ENCODE results near the gene TMEM220.
"Not testable (repeated sequence)": the region's sequence is repeated elsewhere in the genome, so short reads cannot be mapped to it uniquely, and the experiment has no call there.

TMEM220 gene

GRCh38 chr17:10731408-10731879 lies 1.6 kb upstream of the TMEM220 start:
- Histone ChIP-seq H2AFZ (ENCODE audit: low read length) (no peak overlapping the region), H3K27me3 (ENCODE audit: insufficient read depth, low read length, poor library complexity, severe bottlenecking) (no peaks in the 10 kb centered on the region), H3K9me2 (replicated peaks; ENCODE audit: low read depth, low read length) (no peaks in the 10 kb centered on the region), H3K36me3 (ENCODE audit: insufficient read depth, low read length) (no peaks in the 10 kb centered on the region), H4K20me1 (ENCODE audit: insufficient read depth, low read length, poor library complexity, severe bottlenecking) (no peaks in the 10 kb centered on the region), H3K9me3 (ENCODE audit: insufficient read depth, low read depth, low read length) (no peaks in the 10 kb centered on the region), H3F3A (ENCODE audit: low read depth) (no peaks in the 10 kb centered on the region), H3K4me3 (ENCODE audit: low read length, poor library complexity, severe bottlenecking) (no peak overlapping the region), H3K4me2 (ENCODE audit: low read depth, low read length, poor library complexity, severe bottlenecking) (no peak overlapping the region), H3K4me1 (ENCODE audit: insufficient read depth, low read length, poor library complexity, severe bottlenecking) (peaks cover 2% of the 10 kb centered on the region), H3K79me2 (ENCODE audit: insufficient read depth, low read length) (no peaks in the 10 kb centered on the region), H3K9ac (ENCODE audit: low read depth, low read length, poor library complexity, severe bottlenecking) (no peak overlapping the region)
- no peak for TF ChIP-seq EZH2phosphoT487 (IDR thresholded peaks at IDR 0.05; ENCODE audit: borderline replicate concordance)
- TF ChIP-seq CTCF (conservative IDR thresholded peaks at IDR 0.05; ENCODE audit: low read length) = no peak

GRCh38 chr17:10730247-10730646 lies 424 bp upstream of the TMEM220 start:
- Histone ChIP-seq H3K4me2 (ENCODE audit: low read depth, low read length, poor library complexity, severe bottlenecking) (peak overlapping the region; percentile 22), H3K9ac (ENCODE audit: low read depth, low read length, poor library complexity, severe bottlenecking) (peak overlapping the region; percentile 59), H2AFZ (ENCODE audit: low read length) (peak overlapping the region; percentile 47; the same call in 1 of the 2 replicates), H3K4me3 (ENCODE audit: low read length, poor library complexity, severe bottlenecking) (peak overlapping the region; percentile 64)
- not testable (repeated sequence) for H3F3A ChIP-seq (ENCODE audit: low read depth); H4K20me1 ChIP-seq (ENCODE audit: insufficient read depth, low read length, poor library complexity, severe bottlenecking); H3K9me2 ChIP-seq (replicated peaks; ENCODE audit: low read depth, low read length); H3K79me2 ChIP-seq (ENCODE audit: insufficient read depth, low read length); H3K36me3 ChIP-seq (ENCODE audit: insufficient read depth, low read length); H3K4me1 ChIP-seq (ENCODE audit: insufficient read depth, low read length, poor library complexity, severe bottlenecking); H3K27me3 ChIP-seq (ENCODE audit: insufficient read depth, low read length, poor library complexity, severe bottlenecking); H3K9me3 ChIP-seq (ENCODE audit: insufficient read depth, low read depth, low read length)

GRCh38 chr17:10728331-10728892 lies 1.4 kb downstream of the TMEM220 start:
- H3K4me1 ChIP-seq (ENCODE audit: insufficient read depth, low read length, poor library complexity, severe bottlenecking) = peaks cover 23% of the 10 kb centered on the region
- H3K36me3 ChIP-seq (ENCODE audit: insufficient read depth, low read length) = no peaks in the 10 kb centered on the region
- H3K79me2 ChIP-seq (ENCODE audit: insufficient read depth, low read length) = no peaks in the 10 kb centered on the region
- H3K9me3 ChIP-seq (ENCODE audit: insufficient read depth, low read depth, low read length) = no peaks in the 10 kb centered on the region
- no peak overlapping the region for H3K9ac ChIP-seq (ENCODE audit: low read depth, low read length, poor library complexity, severe bottlenecking)
- no peaks in the 10 kb centered on the region for H3K9me2 ChIP-seq (replicated peaks; ENCODE audit: low read depth, low read length)
- H3K4me3 ChIP-seq (ENCODE audit: low read length, poor library complexity, severe bottlenecking) = no peak overlapping the region
- H3F3A ChIP-seq (ENCODE audit: low read depth) = no peaks in the 10 kb centered on the region
- no peak overlapping the region for H3K4me2 ChIP-seq (ENCODE audit: low read depth, low read length, poor library complexity, severe bottlenecking)
- no peak overlapping the region for H2AFZ ChIP-seq (ENCODE audit: low read length)
- H4K20me1 ChIP-seq (ENCODE audit: insufficient read depth, low read length, poor library complexity, severe bottlenecking) = no peaks in the 10 kb centered on the region
- TF ChIP-seq CTCF (conservative IDR thresholded peaks at IDR 0.05; ENCODE audit: low read length) (no peak), EZH2phosphoT487 (IDR thresholded peaks at IDR 0.05; ENCODE audit: borderline replicate concordance) (no peak)
- H3K27me3 ChIP-seq (ENCODE audit: insufficient read depth, low read length, poor library complexity, severe bottlenecking) = no peaks in the 10 kb centered on the region

GRCh38 chr17:10727192-10727591 lies 2.6 kb downstream of the TMEM220 start:
- Histone ChIP-seq H3K79me2 (ENCODE audit: insufficient read depth, low read length) (no peaks in the 10 kb centered on the region), H3K4me1 (ENCODE audit: insufficient read depth, low read length, poor library complexity, severe bottlenecking) (peaks cover 23% of the 10 kb centered on the region), H2AFZ (ENCODE audit: low read length) (no peak overlapping the region), H3K9me2 (replicated peaks; ENCODE audit: low read depth, low read length) (no peaks in the 10 kb centered on the region), H3K27me3 (ENCODE audit: insufficient read depth, low read length, poor library complexity, severe bottlenecking) (no peaks in the 10 kb centered on the region), H3F3A (ENCODE audit: low read depth) (no peaks in the 10 kb centered on the region), H3K4me2 (ENCODE audit: low read depth, low read length, poor library complexity, severe bottlenecking) (no peak overlapping the region), H3K9ac (ENCODE audit: low read depth, low read length, poor library complexity, severe bottlenecking) (no peak overlapping the region), H3K36me3 (ENCODE audit: insufficient read depth, low read length) (no peaks in the 10 kb centered on the region), H3K9me3 (ENCODE audit: insufficient read depth, low read depth, low read length) (no peaks in the 10 kb centered on the region), H4K20me1 (ENCODE audit: insufficient read depth, low read length, poor library complexity, severe bottlenecking) (no peaks in the 10 kb centered on the region), H3K4me3 (ENCODE audit: low read length, poor library complexity, severe bottlenecking) (no peak overlapping the region)
- TF ChIP-seq CTCF (conservative IDR thresholded peaks at IDR 0.05; ENCODE audit: low read length) (no peak), EZH2phosphoT487 (IDR thresholded peaks at IDR 0.05; ENCODE audit: borderline replicate concordance) (no peak)
